NCI-H1092 treated with DMSO at 0.1 percent for 48 hours (cell line): Measurements from ENCODE around the gene YBX2.
"Not testable (repeated sequence)": the region's sequence is repeated elsewhere in the genome, so short reads cannot be mapped to it uniquely, and the experiment has no call there.

ENCODE experiments used
- DNase-seq: peaks from one replicate; lab custom pipeline; 2025; lab: John Stamatoyannopoulos, UW

Gene YBX2

GRCh38 chr17:7262935-7263800, 31.3 kb downstream of the YBX2 start:
- no peak for DNase-seq

DNA sequence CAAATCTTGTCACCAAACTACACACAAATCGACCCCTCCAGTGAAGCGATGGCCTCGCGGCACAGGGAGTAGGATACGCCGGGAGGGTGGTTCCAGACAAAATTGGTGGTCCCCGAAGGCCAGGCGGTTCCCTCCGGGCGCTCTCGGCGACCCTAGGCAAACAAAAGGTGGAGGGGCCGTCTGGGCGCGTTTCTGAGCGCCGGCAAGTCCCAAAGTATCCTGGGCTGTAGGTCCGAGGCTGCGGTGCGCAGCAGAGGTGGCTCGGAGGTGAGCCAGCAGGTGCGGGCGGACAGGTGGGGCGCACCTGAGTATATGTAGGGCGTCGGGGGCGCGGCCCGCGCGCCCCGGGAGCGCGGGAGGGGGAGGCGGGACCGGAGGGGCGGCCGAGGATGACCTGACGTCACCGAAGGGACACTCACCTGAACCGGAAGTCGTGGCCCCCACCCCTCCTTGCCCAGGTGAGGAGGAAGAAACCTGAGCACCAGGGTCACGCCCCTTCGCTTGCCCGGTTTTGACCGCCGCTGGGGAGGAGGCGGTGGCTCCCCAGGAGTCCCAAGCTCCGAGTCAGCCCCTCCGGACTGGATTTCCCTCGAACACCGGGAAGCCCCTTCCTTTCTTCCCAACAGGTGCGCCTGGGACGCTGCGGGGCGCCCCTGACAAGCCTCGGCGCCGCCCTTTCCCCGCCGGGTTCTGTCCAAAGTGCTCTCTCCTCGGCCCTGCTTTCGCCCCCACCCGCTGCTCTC, 32.1 kb downstream of the YBX2 start, which contains the start of gene CLDN7:
CLDN7 (minus strand) TSS at position 287 of the 743 bp plus-strand sequence. CDS start 435 bp downstream, outside the sequence.
- no peak for DNase-seq

DNA sequence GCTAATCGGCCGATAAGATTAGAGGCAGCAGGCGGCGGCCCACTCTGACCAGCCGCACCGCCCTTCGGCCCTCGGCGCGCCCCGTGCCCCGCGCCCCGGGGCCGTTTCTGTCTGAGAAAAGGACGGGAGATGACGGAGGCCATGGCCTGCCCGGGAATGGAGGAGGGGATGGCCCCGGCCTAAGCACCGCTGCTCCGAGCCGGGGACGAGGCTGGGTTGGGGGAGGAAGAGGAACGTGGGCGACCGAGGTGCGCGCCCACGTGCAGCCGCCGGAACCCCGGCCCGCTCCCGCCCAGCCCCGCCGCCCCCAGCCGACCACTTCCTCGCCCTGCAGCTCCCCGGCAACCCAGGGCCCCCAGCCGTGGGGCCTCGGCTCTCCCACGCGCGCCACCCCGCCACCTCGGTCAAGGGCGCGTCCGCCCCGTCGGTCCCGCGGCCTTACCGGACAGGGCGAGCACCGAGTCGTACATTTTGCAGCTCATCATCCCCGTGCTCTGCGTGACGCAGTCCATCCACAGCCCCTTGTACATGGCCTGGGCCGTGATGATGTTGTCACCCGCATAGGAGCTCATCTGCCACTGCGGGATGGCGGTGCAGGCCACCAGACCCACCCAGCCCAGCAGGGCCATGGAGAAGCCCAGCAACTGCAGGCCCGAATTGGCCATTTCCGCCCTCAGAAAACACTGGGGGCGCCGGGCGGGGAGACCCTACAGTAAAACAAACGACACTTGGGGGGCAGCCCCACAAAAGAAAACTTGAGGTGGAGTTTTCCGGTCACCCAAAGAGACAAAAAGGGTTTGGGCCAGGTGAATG, 32.9 kb downstream of the YBX2 start:
- DNase-seq = no peak

- DNase-seq = no peak
Measured at GRCh38 chr17:7260651-7261378, 33.6 kb downstream of the YBX2 start.

GRCh38 chr17:7260151-7260550, 34.3 kb downstream of the YBX2 start:
- no peak for DNase-seq

GRCh38 chr17:7259555-7259889, 34.9 kb downstream of the YBX2 start:
- DNase-seq = no peak

DNA sequence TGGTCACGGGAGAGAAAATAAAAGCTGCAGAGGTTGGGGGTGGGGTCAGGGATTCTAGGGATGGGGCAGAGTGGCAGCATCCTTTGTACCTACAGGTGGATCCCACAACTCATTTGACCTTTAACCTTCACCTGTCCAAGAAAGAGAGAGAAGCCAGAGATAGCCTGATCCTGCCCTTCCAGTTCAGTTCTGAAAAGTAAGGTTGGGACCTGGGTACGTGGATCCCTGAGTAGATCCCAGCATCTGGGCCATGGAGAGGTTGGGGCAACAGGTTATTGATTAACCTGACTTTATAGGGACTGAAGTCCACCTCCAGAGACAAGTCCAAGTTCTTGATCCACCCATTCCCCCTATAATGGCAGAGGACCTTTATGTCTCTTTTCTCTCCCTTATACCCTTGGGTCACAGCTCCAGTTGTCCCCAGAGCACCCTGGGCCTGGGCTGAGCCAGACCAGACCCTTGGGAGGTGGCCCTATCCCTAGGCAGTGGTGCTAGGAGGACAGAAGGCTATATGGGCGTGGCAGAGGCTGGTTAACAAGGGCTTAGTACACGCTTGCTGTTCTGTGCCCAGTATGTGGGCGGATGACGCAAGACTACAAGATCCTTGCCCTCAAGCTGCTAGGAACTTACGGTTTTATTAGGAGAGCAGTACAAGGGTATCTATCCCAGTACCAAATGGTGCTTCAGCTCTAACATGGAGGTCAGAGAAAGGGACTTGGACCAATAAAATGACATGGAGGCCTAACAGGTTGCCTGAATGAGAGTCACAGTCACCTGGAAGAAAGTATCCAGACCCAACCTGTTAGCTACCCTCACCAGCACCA, 35.5 kb downstream of the YBX2 start:
- DNase-seq = no peak

DNA sequence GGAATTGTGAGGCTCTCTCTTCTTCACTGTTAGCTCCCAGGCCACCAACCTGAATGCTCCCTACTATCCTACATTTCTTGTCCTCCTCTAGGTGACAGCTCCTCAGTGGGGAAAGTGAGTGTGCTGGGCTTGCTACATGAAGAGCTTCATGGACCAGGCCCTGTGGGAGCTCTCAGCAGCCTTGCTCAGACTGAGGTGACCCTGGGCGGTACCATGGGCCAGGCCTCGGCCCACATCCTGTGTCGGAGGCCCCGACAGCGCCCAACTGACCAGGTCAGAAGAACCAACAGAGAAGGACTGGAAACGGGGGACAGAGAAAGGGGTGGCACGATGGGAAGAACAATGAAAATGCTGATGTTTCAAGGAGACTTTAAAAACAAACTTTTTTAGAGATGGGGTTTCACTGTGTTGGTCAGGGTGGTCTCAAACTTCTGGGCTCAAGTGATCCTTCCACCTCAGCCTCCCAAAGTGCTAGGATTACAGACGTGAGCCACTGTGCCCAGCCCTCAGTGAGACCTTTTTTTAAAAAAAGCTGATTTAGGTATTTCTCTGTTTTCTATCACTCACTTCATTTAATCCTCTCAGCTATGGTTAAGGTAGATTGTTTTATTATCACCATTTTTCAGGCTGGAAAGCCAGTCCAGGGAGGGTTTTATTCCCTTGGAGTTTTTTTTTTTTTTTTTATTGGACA, 37.5 kb downstream of the YBX2 start:
- DNase-seq = no peak

DNA sequence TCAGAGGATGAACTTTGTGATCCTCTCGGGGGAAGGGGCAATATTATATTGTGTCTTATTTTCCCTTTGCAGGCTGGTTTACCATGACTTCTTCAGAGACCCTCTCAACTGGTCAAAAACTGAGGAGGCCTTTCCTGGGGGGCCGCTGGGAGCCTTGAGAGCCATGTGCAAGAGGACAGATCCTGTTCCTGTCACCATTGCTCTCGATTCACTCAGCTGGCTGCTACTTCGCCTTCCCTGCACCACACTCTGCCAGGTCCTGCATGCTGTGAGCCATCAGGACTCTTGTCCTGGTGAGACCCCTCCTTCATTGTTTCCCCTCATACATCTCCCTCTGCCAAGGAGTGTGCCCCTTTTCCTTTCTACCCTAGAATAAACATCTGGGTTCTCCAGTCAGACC, 39.9 kb downstream of the YBX2 start:
- no peak for DNase-seq

DNA sequence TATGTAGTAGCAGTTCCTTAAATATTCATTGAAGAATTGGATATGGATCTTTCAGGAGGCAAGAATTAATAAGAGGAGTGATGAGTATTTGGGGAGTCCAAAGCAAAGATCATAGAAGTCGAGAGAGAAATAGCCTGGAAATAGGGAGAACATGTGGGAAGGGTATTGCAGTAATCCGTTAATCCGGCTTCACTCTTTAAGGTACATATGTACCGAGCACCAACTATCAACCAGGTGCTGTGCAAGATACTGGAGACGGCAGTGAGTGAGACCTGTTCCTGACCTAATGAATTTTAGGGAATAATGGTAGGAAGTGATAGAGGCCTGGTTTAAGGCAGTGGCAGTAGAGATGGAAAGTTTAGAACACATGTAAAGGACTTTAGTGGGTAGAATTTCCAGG, 41.4 kb downstream of the YBX2 start:
- DNase-seq = no peak

GRCh38 chr17:7252176-7253043, 42.0 kb downstream of the YBX2 start, which contains the start of gene ELP5:
Gene ELP5 (plus strand): TSS chr17:7252215. CDS start chr17:7252551, 336 bp downstream.
- DNase-seq = peak; percentile 95

DNA sequence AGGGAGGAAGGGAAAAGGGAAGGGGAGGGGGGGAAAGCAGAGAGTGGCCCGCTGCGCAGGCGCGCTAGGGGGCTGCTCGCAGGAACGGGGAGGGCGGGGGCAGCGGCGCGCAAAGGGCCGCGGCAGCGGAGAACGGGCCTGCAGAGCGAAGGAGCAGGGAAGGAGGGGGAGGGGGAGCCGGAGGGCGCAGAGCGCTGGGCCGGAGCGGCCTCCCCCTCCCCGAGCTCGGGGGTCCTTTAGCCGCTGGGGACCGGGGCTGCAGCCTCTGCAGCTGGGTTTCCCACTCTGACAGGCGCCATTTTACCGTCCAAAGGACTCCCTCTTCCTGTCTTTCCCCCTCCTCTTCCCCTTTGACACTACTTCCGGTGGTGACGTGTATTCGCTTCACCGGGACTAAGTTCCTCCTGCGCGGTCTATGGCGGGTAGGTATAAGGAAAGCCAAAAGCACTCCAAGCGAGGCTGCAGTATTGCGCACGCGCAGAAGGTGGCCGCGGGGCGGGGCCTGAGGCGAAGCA, 42.7 kb downstream of the YBX2 start, which contains the start of gene CTDNEP1:
CTDNEP1 (minus strand) TSS at position 74 of the 515 bp plus-strand sequence. CDS start 438 bp downstream, outside the sequence.
- DNase-seq = peak; percentile 98

GRCh38 chr17:7250695-7251627, 43.5 kb downstream of the YBX2 start:
- no peak for DNase-seq

- no peak for DNase-seq
Measured at GRCh38 chr17:7249830-7250229, 44.6 kb downstream of the YBX2 start.

DNA sequence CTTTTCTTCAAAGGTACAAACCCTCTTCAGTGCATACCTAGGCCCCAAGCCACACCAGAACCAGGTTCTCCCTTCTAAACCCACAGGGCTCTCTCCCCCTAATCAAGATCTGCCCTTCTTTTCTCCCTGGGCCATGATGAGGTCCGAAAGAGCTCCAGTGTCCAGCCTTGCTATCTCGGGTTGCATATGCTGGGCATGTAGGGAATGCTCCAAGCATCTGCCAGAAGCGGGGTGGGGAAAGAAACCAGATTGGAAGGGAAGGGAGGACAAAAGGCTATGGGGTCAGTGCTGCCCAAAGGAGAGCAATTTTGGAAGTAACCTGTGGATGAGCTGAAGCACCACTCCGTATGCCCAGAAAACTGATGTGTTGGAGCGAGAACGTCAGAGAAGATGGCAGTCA, 45.2 kb downstream of the YBX2 start:
- no peak for DNase-seq

GRCh38 chr17:7248796-7249195, 45.6 kb downstream of the YBX2 start:
- no peak for DNase-seq

- no peak for DNase-seq
Measured at GRCh38 chr17:7246779-7247178, 47.7 kb downstream of the YBX2 start.

DNA sequence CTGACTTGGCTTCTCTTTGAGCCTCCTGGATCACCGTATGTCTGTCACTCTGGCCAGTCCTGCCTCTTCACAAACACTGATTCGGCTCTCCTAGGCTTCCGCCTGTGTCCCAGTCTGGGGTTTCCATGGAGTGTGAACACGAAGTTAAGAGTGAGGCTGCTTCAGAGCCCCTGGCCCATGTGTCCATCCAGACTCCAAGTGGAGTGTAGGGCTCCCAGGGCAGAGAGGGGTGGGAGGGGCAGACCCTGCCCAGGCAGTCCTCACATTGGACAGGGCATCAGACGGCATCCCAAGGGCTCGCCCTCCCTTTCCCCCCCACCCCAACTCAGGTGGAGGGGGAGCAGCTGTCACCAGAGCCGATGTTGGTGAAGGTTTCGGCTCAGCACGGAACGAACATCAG, 50.6 kb downstream of the YBX2 start:
- DNase-seq = not testable (repeated sequence)
